ENCODE results near the gene BCL3. TPM values are rescaled to one million over a fixed set of nuclear protein-coding genes. Genes with fewer than 3 reads are reported as not detected.

The BCL3 gene
- total and polyA plus RNA-seq, 4 donors: 29.9 to 102 (median 41.3) TPM

DNA sequence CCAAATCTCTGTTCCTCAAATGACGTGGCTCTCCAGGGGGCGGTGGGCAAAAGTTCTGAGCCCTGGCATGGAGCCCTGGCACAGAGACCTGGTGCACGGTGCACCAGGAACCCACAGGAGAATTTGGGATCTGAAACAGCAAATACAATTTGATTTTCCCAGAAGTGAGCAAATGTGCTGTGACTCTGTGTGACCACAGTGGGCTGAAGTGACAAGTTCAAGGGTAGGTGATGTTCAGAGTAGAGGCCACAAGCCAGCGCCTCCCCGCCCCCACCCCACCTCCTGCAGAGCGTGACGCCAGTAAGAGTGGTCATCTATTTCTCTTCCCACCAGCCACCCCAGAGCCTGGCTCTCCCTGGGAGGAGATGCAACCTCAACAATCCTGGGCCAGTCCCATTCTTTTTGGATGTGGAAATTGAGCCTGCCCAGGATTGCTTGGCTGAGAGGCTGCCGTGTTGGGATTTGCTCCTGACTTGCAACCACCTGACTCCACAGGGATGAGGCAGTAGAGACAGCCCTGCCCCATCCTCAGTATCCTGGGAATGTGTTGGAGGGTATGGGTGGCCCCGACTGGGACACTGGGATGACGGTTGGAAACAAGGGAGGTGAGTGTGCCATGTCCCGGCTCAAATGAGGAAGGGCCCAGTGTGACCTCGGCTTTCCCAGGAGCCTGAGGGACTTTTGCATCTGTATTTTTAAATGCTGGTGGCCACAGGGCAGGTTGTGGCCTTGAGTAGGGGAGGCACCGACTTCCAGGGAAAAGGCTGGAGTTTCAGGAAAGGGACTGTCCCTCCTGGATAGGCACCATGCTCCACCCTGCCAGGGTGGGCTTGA is 11.1 kb upstream of the BCL3 start:
- WGBS, 2 donors: 53% methylated on average over 13 of the region's 13 CpGs

DNA sequence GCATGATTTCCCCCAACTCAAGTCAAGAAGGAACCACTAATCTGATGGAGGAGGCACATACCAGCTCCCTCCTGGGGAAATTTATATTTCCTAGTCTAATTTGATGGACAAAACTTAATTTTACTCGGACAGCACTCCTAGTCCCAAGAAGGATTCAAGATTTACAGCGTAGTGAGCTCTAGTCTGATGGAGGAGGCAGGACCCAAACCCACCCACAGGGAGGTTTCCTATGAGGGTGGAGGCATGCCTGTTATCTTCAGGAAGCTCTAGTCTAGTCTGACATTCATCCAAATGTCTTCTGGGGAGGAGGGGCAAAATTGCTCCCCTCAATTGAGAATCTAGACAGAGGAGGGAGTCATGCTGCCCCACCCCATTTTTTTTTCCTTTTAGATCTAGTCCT is 10.4 kb upstream of the BCL3 start:
- Histone ChIP-seq H3K36me3 (ENCODE audit: control insufficient read depth in 1 of 2, insufficient read depth in 2 of 2, low read length in 1 of 2) (no peaks in the 10 kb centered on the region), H3K27ac (ENCODE audit: low read depth in 1 of 2, low read length in 2 of 2) (no peak overlapping the region), H3K9me3 (ENCODE audit: control insufficient read depth, low read length) (no peaks in the 10 kb centered on the region), H3K27me3 (ENCODE audit: control insufficient read depth in 1 of 2, insufficient read depth in 2 of 2, low read length in 1 of 2) (no peaks in the 10 kb centered on the region), H3K4me1 (ENCODE audit: control insufficient read depth in 1 of 2, insufficient read depth in 2 of 2, low read length in 2 of 2) (no peaks in the 10 kb centered on the region), H3K4me3 (ENCODE audit: low read length in 2 of 2) (no peak overlapping the region)
- intact Hi-C loops (cut with DNase I): no loop called here
- DNase-seq (no peak), ATAC-seq (ENCODE audit: low FRiP score) (no peak)
- WGBS, 2 donors: 88% methylated on average over 2 of the region's 2 CpGs

More for the DNA sequence above, 11.1 kb upstream of the BCL3 start:
- H3K4me1 ChIP-seq (ENCODE audit: control insufficient read depth in 1 of 2, insufficient read depth in 2 of 2, low read length in 2 of 2): no peaks in the 10 kb centered on the region
- intact Hi-C loops (cut with DNase I): no loop called here
- H3K27me3 ChIP-seq (ENCODE audit: control insufficient read depth in 1 of 2, insufficient read depth in 2 of 2, low read length in 1 of 2): no peaks in the 10 kb centered on the region
- H3K36me3 ChIP-seq (ENCODE audit: control insufficient read depth in 1 of 2, insufficient read depth in 2 of 2, low read length in 1 of 2): no peaks in the 10 kb centered on the region
- H3K27ac ChIP-seq (ENCODE audit: low read depth in 1 of 2, low read length in 2 of 2): no peak overlapping the region
- H3K9me3 ChIP-seq (ENCODE audit: control insufficient read depth, low read length): no peaks in the 10 kb centered on the region
- no peak overlapping the region for H3K4me3 ChIP-seq (ENCODE audit: low read length in 2 of 2)
- ATAC-seq (ENCODE audit: low FRiP score) (no peak), DNase-seq (no peak)

DNA sequence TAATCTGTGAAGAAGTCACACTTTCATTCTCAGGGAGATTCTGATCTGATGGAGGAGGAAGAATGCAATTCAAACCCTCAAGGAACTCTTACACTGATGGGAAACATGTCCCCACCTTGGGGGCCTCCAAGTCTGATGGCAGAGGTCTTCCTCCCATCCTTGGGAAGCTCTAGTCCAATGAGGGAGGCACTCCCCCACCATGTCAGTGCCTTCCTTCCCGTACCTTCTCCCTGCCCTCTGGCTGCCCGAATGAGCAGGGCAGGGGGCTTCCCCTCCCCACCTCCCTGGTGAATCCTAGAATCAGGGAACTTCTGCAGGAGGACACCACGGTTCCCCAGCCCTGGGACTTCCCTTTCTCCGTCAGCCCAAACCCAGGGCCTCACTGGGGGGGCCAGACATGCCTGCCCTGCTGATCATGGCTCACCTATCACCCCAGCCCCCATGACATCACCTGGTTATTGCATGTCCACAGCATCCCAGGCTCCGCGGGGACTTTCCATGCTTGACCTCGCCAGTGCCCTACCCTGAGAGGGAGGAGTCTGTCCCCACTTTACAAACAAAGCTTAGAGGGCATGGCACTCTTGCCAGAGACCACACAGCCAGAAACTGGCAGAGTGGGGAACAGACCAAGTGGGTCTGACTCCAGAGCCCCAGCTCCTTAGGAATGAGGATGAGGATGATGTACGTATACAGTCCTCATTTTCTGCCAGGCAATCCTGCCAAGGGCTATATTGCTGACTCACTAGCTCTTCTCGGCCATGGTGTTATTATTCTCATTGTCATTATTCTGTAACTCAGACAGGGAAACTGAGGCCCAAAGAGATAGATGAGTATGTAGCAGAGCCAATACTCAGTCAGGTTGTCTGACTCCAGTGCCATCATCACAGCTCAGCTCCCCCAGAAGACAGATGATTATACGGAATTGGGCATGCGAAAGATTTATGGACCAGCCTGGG is 9.6 kb upstream of the BCL3 start:
- WGBS, 2 donors: 57 to 61% methylated on average over 11 of the region's 11 CpGs
- Histone ChIP-seq H3K4me1 (ENCODE audit: control insufficient read depth in 1 of 2, insufficient read depth in 2 of 2, low read length in 2 of 2) (no peaks in the 10 kb centered on the region), H3K27ac (ENCODE audit: low read depth in 1 of 2, low read length in 2 of 2) (no peak overlapping the region), H3K4me3 (ENCODE audit: low read length in 2 of 2) (no peak overlapping the region), H3K27me3 (ENCODE audit: control insufficient read depth in 1 of 2, insufficient read depth in 2 of 2, low read length in 1 of 2) (no peaks in the 10 kb centered on the region), H3K36me3 (ENCODE audit: control insufficient read depth in 1 of 2, insufficient read depth in 2 of 2, low read length in 1 of 2) (no peaks in the 10 kb centered on the region), H3K9me3 (ENCODE audit: control insufficient read depth, low read length) (no peaks in the 10 kb centered on the region)
- DNase-seq (no peak), ATAC-seq (ENCODE audit: low FRiP score) (no peak)
- intact Hi-C loops (cut with DNase I): no loop called here

DNA sequence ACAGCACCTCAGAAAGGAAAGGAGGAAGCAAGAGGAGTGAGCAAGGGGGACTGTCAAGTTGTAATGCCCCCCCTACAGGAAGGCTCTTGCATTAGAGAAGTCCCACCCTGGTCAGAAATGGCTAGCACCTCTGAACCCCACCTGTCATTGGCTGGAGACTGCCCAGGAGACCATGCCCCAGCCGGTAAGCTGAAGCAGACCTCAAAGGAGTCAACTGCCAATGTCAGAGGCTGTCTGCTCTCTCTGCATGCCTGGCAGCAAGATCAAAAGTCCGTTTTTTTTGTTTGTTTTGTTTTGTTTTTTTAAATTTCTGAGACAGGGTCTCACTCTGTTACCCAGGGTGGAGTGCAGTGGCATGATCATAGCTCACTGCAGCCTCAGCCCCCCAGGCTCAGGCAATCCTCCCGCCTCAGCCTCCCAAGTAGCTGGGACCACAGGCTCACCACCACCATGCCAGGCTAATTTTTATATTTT is 8.1 kb upstream of the BCL3 start:
- no peaks in the 10 kb centered on the region for H3K36me3 ChIP-seq (ENCODE audit: control insufficient read depth in 1 of 2, insufficient read depth in 2 of 2, low read length in 1 of 2)
- no peaks in the 10 kb centered on the region for H3K4me1 ChIP-seq (ENCODE audit: control insufficient read depth in 1 of 2, insufficient read depth in 2 of 2, low read length in 2 of 2)
- no peak for ATAC-seq (ENCODE audit: low FRiP score)
- DNase-seq: no peak
- no peak overlapping the region for H3K27ac ChIP-seq (ENCODE audit: low read depth in 1 of 2, low read length in 2 of 2)
- no peaks in the 10 kb centered on the region for H3K9me3 ChIP-seq (ENCODE audit: control insufficient read depth, low read length)
- intact Hi-C loops (cut with DNase I): loop anchor here in 1 of 2 donors (2.0 kb wide), 1 partner anchor 16 kb away; no protein-coding TSS in a partner anchor
- H3K27me3 ChIP-seq (ENCODE audit: control insufficient read depth in 1 of 2, insufficient read depth in 2 of 2, low read length in 1 of 2): no peaks in the 10 kb centered on the region
- WGBS, 2 donors: 41 to 43% methylated on average over 3 of the region's 3 CpGs
- H3K4me3 ChIP-seq (ENCODE audit: low read length in 2 of 2): no peak overlapping the region

DNA sequence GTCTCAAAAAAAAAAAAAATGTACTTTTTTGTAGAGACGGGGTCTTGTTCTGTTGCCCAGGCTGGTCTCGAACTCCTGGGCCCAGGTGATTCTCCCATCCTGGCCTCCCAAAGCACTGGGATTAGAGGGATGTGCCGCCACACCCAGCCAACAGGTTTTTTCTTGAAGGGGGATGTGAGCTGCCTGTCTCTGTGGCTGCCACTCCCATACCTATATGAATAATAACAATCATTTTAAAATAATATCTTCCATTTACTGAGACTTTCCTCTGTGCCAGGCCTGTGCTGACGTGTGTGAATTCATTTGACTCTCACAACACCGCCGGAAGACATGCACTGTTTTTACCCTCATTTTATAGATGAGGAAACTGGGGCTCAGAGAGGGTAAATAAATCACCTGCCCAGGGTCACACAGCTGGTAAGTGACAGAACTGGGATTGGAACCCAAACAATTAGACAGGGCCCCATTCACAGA is 7.2 kb upstream of the BCL3 start:
- Histone ChIP-seq H3K27ac (ENCODE audit: low read depth in 1 of 2, low read length in 2 of 2) (peak overlapping the region in 1 of 2 donors; percentile 84), H3K4me3 (ENCODE audit: low read length in 2 of 2) (no peak overlapping the region), H3K4me1 (ENCODE audit: control insufficient read depth in 1 of 2, insufficient read depth in 2 of 2, low read length in 2 of 2) (no peaks in the 10 kb centered on the region), H3K27me3 (ENCODE audit: control insufficient read depth in 1 of 2, insufficient read depth in 2 of 2, low read length in 1 of 2) (no peaks in the 10 kb centered on the region), H3K9me3 (ENCODE audit: control insufficient read depth, low read length) (no peaks in the 10 kb centered on the region), H3K36me3 (ENCODE audit: control insufficient read depth in 1 of 2, insufficient read depth in 2 of 2, low read length in 1 of 2) (no peaks in the 10 kb centered on the region)
- 35 to 36% methylated on average over 6 of the region's 6 CpGs for WGBS, 2 donors
- DNase-seq (no peak), ATAC-seq (ENCODE audit: low FRiP score) (no peak)
- intact Hi-C loops (cut with DNase I): loop anchor here in 1 of 2 donors (2.0 kb wide), 1 partner anchor 16 kb away; no protein-coding TSS in a partner anchor

DNA sequence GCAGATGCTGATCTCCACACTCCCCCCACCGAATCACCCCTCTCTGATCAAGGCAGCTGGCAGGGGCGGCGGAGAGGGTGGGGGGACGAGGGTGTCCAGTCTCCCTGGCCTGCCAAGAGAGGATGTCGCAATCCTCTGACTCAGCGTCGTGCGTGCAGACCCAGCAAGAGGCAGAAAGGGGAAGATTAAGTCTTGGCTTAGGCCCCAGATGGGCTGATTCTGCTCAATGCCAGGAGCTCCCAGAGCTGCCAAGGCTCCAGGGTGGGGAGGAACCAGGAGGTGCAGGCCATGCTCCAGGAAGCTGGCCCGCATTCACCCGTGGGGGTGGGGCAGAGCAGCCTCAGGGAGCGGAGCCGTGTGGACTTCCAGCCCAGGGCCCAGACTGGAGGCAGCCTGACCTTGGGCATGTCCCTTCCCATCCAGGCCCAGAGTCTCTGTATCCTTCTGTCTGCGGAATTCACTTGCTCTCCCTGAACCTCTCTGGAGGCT is 6.6 kb upstream of the BCL3 start:
- Histone ChIP-seq H3K4me3 (ENCODE audit: low read length in 2 of 2) (no peak overlapping the region), H3K36me3 (ENCODE audit: control insufficient read depth in 1 of 2, insufficient read depth in 2 of 2, low read length in 1 of 2) (no peaks in the 10 kb centered on the region), H3K27me3 (ENCODE audit: control insufficient read depth in 1 of 2, insufficient read depth in 2 of 2, low read length in 1 of 2) (no peaks in the 10 kb centered on the region), H3K4me1 (ENCODE audit: control insufficient read depth in 1 of 2, insufficient read depth in 2 of 2, low read length in 2 of 2) (no peaks in the 10 kb centered on the region), H3K27ac (ENCODE audit: low read depth in 1 of 2, low read length in 2 of 2) (peak overlapping the region in 1 of 2 donors; percentile 81), H3K9me3 (ENCODE audit: control insufficient read depth, low read length) (no peaks in the 10 kb centered on the region)
- peak; percentile 99 for DNase-seq
- ATAC-seq (ENCODE audit: low FRiP score): peak; percentile 96
- intact Hi-C loops (cut with DNase I): loop anchor here in 1 of 2 donors (2.0 kb wide), 1 partner anchor 17 kb away; no protein-coding TSS in a partner anchor
- 1 to 6% methylated on average over 11 to 13 of the region's 13 CpGs for WGBS, 2 donors

DNA sequence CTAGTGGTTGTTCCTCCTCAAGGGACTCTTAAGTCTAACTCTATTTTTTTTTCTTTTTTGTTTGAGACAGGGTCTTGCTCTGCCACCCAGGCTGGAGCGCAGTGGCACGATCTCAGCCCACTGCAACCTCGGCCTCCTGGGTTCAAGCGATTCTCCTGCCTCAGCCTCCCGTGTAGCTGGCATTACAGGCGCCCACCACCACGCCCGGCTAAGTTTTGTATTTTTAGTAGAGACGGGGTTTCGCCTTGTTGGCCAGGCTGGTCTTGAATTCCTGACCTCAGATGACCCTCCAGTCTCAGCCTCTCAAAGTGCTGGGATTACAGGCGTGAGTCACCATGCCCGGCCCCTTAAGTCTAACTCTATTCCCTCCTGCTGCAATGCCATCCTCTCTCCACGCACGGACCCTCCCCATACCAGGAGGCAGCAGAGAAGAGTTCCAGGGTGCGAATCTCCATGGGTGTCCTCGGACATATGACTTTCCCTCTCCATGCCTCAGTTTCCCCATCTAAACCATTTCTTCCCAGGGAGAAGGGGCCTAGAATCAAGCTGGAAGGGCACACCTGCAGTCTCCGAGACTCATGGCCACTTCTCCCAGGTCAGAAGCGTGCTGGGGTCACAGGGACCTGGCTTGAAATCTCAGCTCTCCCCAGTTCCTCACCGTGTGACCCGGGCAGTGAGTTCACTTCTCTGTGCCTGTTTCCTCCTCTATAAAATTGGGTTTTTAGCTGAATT is 6.0 kb upstream of the BCL3 start:
- 42 to 43% methylated on average over 20 of the region's 20 CpGs for WGBS, 2 donors
- Histone ChIP-seq H3K27ac (ENCODE audit: low read depth in 1 of 2, low read length in 2 of 2) (peak overlapping the region in 1 of 2 donors; percentile 81), H3K9me3 (ENCODE audit: control insufficient read depth, low read length) (no peaks in the 10 kb centered on the region), H3K4me1 (ENCODE audit: control insufficient read depth in 1 of 2, insufficient read depth in 2 of 2, low read length in 2 of 2) (no peaks in the 10 kb centered on the region), H3K4me3 (ENCODE audit: low read length in 2 of 2) (no peak overlapping the region), H3K36me3 (ENCODE audit: control insufficient read depth in 1 of 2, insufficient read depth in 2 of 2, low read length in 1 of 2) (no peaks in the 10 kb centered on the region), H3K27me3 (ENCODE audit: control insufficient read depth in 1 of 2, insufficient read depth in 2 of 2, low read length in 1 of 2) (no peaks in the 10 kb centered on the region)
- ATAC-seq (ENCODE audit: low FRiP score) (no peak), DNase-seq (no peak)
- intact Hi-C loops (cut with DNase I): no loop called here

DNA sequence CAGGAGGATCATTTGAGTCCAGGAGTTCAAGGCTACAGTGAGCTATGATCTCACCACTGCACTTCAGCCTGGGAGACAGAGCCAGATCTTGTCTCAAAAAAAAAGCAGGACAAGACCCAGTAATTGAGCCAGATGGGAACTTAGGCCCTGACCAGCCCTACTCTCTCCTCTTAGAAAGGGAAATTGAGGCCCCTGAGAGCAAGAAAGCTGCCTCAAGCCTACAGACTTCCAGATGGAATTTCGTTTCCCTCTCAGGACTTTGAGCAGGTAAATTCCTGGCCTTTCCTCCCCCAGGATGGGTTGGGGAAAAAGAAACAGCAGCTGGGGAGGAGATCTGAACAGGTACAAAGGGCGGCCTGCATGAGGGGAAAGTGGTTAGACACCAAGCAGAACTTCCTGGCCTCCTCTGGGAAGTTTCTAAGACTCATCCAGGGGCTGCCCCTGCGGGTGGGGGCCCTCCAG is 3.6 kb upstream of the BCL3 start:
- Histone ChIP-seq H3K4me1 (ENCODE audit: control insufficient read depth in 1 of 2, insufficient read depth in 2 of 2, low read length in 2 of 2) (no peaks in the 10 kb centered on the region), H3K9me3 (ENCODE audit: control insufficient read depth, low read length) (no peaks in the 10 kb centered on the region), H3K36me3 (ENCODE audit: control insufficient read depth in 1 of 2, insufficient read depth in 2 of 2, low read length in 1 of 2) (no peaks in the 10 kb centered on the region), H3K27me3 (ENCODE audit: control insufficient read depth in 1 of 2, insufficient read depth in 2 of 2, low read length in 1 of 2) (no peaks in the 10 kb centered on the region), H3K4me3 (ENCODE audit: low read length in 2 of 2) (no peak overlapping the region), H3K27ac (ENCODE audit: low read depth in 1 of 2, low read length in 2 of 2) (peak overlapping the region in 1 of 2 donors; percentile 18)
- no peak for DNase-seq
- ATAC-seq (ENCODE audit: low FRiP score): no peak
- intact Hi-C loops (cut with DNase I): no loop called here
- 85 to 86% methylated on average over 3 of the region's 3 CpGs for WGBS, 2 donors

Measured in aorta (tissue), 5 donors.